Measurements from ENCODE around the gene PAIP2.

GRCh38 chr5:139363937-139364336 is 22.3 kb downstream of the PAIP2 start:
- TF ChIP-seq, protein P1, sequence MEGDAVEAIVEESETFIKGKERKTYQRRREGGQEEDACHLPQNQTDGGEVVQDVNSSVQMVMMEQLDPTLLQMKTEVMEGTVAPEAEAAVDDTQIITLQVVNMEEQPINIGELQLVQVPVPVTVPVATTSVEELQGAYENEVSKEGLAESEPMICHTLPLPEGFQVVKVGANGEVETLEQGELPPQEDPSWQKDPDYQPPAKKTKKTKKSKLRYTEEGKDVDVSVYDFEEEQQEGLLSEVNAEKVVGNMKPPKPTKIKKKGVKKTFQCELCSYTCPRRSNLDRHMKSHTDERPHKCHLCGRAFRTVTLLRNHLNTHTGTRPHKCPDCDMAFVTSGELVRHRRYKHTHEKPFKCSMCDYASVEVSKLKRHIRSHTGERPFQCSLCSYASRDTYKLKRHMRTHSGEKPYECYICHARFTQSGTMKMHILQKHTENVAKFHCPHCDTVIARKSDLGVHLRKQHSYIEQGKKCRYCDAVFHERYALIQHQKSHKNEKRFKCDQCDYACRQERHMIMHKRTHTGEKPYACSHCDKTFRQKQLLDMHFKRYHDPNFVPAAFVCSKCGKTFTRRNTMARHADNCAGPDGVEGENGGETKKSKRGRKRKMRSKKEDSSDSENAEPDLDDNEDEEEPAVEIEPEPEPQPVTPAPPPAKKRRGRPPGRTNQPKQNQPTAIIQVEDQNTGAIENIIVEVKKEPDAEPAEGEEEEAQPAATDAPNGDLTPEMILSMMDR (IDR thresholded peaks at IDR 0.05) = no peak
- TF ChIP-seq EP300 (IDR thresholded peaks at IDR 0.05) (no peak), POLR2A (IDR thresholded peaks at IDR 0.05) (no peak)

Measured in ovary (tissue), 3 donors.